ENCODE data around the gene DOLPP1.

DOLPP1 gene

DNA sequence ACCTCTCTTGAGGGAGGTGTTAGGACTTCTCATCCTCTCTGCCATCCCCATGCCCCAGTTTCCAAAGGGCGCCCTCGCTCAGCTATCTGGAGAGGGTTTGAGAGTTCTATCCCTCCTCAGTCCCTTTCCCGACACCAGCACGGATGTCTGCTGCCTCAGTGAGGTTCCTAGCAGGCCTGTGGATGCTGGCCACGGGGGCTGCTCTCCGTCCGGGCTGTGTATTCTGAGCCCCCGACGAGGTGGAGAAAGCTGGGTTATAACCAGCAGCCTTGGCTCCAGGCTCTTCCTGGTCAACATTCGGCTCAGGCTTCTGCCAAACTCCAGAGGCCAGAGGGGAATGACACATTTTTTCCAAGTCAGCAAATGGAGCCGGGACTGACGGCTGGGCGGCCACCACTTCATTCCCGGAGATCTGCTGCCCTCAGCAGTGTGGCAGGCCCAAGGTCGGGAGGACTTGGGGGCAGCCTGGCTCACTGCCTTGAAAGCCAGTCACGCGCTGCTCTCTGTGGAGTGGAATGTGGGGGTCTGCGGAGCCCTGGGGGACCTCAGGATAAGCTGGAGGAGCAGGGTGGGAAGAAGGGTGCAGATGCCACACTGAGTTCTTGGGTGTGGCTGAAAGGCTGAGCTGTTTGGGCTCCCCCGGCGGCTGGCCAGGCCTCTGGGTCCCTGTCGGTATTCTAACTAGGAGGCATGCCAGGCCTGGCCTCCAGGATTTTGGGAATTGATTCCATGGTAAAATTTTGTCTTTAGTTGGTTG lies 57.7 kb downstream of the DOLPP1 start:
- DNase-seq = peak; percentile 22
- peak overlapping the region; percentile 92 for H3K27ac Mint-ChIP-seq
- no peaks in the 10 kb centered on the region for H3K27me3 Mint-ChIP-seq (ENCODE audit: low read depth, poor library complexity)
- TF ChIP-seq CTCF (IDR thresholded peaks at IDR 0.05) = no peak
- H3K36me3 Mint-ChIP-seq (ENCODE audit: low read depth) = peaks cover 14% of the 10 kb centered on the region
- no peak overlapping the region for H3K4me3 Mint-ChIP-seq
- H3K4me1 Mint-ChIP-seq = peaks cover 73% of the 10 kb centered on the region
- no peaks in the 10 kb centered on the region for H3K9me3 Mint-ChIP-seq

DNA sequence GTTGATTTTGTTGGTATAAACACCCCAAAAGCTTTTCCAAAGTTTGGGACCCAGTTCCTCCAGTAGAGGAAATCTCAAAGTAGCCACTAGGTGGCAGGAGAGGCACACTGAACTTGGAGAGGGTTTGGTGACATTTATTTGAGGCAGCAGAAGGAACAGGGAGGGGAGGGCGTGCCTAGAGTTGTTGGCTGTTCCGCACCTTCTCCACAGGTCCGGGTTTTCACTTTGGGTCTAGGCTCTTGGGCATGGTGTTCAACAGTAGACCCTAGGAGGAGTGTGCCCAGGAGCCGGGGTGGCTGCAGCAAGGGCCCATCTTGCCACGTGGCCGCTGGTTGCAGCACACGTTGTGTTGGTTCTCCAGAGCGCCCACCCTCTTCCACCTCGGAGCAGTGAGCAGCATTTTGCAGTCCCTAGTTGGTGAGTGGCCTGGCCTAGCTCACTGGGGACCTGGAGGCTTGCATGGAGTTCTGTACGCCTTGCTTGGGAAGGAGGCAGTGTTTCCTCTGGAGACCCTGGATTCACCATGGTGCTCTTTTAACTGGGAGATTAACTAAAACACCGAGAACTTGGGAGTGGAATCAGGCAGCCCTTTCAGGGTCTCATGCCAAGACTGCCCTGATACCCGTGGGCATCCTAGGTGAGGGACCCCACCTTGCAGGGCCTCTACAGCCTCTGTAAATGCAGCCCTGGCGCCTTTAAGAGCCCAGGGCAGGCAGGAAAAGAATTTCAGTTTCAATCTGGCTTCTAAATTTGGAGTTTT lies 58.5 kb downstream of the DOLPP1 start:
- Mint-ChIP-seq H3K36me3 (ENCODE audit: low read depth) (peaks cover 16% of the 10 kb centered on the region), H3K4me1 (peaks cover 77% of the 10 kb centered on the region), H3K27me3 (ENCODE audit: low read depth, poor library complexity) (peaks cover 3% of the 10 kb centered on the region), H3K27ac (peak overlapping the region; percentile 96), H3K4me3 (peak overlapping the region; percentile 71), H3K9me3 (no peaks in the 10 kb centered on the region)
- TF ChIP-seq CTCF (IDR thresholded peaks at IDR 0.05) = peak; percentile 91
- peak; percentile 77 for DNase-seq

DNA sequence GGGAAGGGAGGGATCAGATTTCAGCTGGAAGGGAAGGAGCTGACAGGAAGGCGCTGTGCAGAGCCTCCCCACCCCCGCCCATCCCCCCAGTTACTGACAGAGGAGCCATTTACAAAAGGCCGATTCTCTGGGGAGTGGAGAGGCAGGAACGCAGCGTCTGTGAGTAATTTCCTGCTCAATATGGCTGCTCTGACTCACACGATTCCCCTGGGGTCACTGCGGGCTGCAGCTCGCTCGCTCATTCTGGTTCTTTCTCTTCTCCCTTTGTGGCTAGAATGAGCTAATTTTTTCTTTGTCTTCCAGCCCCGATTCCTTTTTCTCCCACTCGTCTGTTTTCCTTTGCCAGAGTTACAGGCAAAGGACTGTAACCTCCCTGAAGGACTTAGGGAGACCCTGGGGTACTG lies 59.1 kb downstream of the DOLPP1 start:
- Mint-ChIP-seq H3K27me3 (ENCODE audit: low read depth, poor library complexity) (peaks cover 3% of the 10 kb centered on the region), H3K9me3 (no peaks in the 10 kb centered on the region), H3K27ac (peak overlapping the region; percentile 96), H3K4me3 (peak overlapping the region; percentile 71), H3K4me1 (peaks cover 79% of the 10 kb centered on the region), H3K36me3 (ENCODE audit: low read depth) (peaks cover 11% of the 10 kb centered on the region)
- peak; percentile 76 for DNase-seq
- no peak for TF ChIP-seq CTCF (IDR thresholded peaks at IDR 0.05)
